Pulmonary artery endothelial cell (primary cell): ENCODE data around the gene METTL1. TPM values are rescaled to one million over a fixed set of nuclear protein-coding genes. Genes with fewer than 3 reads are reported as not detected.
"Not testable (repeated sequence)": the region's sequence is repeated elsewhere in the genome, so short reads cannot be mapped to it uniquely, and the experiment has no call there.

Experiments
- DNase-seq: peaks from one replicate; pipeline ENCODE4 v3.0.0-alpha.2; 2011; ENCODE audit warnings: low read depth, low spot score
- total RNA-seq: library from RNA; depleted of rRNA; stranded (reverse); fragments of >200 nt; gene quantifications from 2 replicates; pipeline ENCODE4 v1.2.3, GENCODE V29; 2014

METTL1 gene
- total RNA-seq, 1 donor from 2014 or later: 5.0 TPM

DNA sequence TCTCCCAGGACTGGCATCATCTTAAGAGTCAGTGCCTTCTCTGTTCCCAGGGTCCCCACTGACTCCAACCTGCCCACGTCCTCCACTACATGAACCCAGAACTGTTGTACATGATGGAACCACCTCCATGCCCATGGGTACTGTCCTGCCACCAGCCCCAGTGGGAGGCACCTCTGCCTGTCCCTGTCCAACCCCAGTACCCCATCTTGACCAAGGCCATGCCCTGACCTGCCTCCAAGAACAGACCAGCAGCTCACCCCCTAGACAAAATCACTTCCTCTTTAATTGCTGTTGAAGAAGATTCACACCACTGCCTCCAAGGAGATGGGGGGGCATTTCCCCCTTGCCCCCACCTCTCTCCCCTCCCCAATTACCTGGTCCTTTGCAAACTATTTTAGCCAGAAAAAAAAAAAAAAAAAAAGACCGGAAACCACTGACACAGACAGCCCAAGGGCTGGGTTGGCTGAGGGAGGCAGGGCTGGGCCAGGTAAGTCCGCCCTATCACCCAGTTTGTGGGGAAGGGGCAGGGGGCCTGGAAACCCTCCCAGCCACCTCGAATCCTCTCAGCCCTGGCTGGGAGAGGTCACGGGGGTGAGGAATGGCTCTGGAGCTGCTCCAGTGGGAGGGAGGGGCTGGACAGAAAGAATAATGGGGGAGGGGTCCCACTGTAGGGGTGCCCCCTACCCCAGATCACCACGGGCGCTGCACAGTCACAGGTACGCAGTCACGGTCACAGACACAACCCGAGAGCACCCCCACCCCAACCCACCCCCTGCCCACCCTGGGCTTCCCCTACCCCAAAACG, 46.8 kb downstream of the METTL1 start:
- no peak for DNase-seq

DNA sequence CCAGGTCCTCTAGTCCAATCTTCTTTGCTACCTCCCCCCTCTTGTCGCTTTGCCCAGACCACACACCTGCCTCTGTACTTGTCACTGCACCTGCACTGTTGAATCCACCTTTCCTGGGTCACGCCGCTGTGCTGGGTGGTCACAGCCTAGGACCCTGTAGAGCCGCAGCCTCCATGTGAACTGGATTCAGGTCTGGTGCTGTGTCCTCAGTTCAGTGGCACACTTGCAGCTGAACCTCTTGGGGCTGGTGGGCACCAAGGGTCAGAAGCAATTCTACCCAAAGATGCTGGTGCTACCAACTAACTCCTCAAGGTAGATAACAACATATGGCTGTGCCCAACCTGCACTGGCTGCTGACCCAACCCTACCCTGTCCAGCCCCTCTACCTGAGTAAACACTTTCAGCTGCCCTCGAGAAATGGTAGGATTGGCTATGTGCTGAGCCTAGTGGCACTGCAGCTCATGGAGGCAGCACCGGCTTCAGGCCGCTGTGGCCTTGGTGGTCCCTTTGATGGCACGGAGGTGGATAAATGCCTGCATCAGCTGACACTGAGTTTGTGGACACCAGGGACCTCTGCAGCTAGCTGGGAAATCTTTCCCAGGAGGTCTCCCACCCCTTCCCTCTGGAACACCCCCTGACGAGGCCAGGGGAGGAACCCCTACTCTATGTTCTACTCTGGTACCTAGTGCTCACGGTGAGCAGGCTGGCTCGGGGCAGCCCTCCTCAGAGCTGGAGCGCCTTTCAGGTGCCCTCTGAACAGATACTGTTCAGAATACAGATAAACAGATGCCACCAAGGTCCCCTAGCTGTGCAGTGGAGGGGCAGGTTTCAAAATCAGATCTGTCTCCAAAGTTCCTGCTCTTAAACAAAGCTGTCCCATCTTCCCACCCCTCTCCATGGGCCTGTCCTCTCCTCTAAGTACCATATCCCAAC, 47.6 kb downstream of the METTL1 start:
- DNase-seq: no peak

DNA sequence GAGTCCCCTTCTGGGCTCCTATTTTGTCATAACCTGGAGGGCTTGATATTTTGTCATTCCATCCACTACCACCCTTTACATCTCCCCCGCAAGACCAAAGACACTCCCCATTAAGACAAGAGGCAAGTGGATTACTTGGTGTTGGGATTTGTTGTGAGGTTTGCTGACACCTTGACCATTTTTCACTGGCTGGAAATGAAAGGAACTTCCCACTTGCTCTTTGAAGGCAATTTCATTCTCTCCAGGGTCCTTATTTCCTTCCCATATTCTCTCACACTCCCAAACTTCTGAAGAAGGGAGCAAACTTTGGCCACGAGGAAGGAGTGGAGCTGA, 48.3 kb downstream of the METTL1 start:
- no peak for DNase-seq

DNA sequence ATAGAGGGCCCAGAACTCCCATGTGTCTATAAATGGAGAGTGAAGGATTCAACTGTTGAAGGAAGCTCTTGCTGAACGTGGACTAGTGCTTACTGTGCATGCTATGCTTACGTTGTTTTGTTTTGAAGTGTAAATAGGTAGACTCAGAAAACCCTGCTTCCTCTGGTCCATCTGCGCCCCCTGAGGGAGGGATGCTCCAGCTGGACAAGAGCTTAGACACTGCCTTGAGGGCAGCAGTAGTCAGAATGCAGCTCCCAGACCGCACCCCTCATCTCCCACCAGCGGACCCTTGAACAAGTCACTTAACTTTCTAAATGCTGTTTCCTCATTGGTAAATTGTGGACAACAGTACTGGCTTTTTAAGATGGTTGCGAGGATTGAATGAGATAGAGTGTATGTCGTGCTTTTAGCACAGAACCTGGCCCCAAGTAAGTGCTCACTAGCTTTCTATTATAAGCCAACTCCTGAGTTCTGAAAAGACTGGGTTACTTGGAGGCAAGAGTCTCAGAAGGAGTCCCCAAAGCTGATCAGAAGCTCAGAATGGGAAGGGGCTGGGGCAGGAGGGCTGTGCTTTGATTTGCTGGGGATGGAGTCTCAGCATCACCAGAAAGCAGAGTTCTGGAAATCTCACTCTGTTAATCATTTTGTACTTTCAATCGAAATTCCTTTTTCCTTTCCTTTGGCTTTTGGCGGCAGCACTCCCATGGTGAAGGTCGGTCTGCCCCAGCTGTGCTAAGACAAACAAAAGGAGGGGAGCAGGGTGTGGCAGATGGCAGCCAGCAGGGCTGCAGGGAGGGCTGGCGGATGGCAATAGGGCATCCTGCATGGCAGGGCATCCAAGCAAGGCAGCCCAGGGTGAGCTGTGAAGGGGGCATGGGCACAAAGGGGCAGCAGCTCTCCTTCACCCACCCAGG, 48.9 kb downstream of the METTL1 start:
- no peak for DNase-seq

DNA sequence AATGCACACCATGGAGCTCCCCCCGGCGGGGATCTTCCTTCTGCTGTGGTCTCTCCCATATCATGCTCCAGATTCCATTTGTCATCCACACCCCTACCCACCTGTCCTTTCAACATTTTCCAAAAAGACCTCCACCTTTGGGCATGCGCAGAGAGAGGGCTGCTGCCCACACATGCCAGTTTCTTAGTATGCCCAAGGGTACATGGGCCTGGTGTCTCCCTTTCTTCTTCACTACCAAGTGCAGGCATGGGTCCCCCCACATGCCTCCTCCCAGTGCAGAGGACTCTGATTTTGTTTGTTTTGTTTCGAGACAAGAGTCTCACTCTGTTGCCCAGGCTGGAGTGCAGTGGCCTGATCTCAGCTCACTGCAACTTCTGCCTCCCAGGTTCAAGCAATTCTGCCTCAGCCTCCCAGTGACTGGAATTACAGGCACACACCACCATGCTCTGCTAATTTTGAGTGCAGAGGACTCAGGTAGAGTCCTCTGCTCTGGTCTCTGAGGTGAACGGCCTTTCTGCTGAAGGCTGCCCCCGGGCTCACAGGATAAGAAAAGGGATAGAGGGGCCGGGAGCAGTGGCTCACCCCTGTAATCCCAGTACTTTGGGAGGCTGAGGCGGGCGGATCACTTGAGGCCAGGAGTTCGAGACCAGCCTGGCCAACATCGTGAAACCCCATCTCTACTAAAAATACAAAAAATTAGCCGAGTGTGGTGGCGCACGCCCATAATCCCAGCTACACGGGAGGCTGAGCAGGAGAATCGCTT, 49.9 kb downstream of the METTL1 start:
- not testable (repeated sequence) for DNase-seq

DNA sequence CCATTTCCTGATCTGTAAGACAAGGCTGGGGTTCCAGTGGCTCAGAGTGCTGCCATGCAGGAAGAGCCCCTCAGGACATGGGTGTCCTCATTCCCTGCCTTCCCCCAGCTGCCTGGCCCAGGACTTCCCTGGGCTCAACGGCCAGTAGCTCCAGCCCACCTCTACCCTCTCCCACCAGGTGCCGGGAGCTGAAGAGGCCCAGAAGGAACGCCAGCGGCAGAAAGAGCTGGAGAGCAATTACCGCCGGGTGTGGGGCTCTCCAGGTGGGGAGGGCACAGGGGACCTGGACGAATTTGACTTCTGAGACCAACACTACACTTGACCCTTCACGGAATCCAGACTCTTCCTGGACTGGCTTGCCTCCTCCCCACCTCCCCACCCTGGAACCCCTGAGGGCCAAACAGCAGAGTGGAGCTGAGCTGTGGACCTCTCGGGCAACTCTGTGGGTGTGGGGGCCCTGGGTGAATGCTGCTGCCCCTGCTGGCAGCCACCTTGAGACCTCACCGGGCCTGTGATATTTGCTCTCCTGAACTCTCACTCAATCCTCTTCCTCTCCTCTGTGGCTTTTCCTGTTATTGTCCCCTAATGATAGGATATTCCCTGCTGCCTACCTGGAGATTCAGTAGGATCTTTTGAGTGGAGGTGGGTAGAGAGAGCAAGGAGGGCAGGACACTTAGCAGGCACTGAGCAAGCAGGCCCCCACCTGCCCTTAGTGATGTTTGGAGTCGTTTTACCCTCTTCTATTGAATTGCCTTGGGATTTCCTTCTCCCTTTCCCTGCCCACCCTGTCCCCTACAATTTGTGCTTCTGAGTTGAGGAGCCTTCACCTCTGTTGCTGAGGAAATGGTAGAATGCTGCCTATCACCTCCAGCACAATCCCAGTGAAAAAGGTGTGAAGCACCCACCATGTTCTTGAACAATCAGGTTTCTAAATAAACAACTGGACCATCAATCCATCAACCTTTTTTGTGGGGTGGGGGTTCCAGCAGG, 51.0 kb downstream of the METTL1 start:
- no peak for DNase-seq

DNA sequence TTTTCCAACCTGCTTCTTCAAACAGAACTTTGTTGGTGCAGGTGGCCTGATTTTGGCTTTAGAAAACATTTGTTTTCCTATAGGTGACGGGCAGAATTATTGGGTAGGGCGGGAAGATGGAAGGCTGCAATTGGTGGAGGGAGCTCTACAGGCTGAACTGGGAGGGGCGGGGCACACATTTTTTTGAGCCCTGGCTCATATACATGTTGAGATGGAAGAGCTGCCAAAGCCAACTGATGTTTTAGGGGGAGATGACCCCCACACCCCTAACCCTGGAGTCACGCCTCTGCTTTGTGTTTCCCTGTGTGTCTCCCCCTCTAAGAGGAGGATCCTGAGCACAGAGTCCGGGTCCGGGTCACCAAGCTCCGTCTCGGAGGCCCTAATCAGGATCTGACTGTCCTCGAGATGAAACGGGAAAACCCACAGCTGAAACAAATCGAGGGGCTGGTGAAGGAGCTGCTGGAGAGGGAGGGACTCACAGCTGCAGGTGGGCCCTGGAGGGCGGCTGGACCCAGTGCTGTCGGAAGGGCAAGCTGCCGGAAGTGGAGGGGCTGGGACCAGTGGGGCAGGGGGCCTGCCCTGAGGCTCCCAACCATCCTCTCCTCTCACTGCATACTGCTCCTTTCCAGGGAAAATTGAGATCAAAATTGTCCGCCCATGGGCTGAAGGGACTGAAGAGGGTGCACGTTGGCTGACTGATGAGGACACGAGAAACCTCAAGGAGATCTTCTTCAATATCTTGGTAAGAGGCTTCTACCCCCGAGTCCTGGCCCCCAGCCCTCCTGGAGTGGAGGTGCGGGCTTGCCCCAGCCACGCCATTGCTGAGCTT, 51.9 kb downstream of the METTL1 start:
- DNase-seq: no peak

DNA sequence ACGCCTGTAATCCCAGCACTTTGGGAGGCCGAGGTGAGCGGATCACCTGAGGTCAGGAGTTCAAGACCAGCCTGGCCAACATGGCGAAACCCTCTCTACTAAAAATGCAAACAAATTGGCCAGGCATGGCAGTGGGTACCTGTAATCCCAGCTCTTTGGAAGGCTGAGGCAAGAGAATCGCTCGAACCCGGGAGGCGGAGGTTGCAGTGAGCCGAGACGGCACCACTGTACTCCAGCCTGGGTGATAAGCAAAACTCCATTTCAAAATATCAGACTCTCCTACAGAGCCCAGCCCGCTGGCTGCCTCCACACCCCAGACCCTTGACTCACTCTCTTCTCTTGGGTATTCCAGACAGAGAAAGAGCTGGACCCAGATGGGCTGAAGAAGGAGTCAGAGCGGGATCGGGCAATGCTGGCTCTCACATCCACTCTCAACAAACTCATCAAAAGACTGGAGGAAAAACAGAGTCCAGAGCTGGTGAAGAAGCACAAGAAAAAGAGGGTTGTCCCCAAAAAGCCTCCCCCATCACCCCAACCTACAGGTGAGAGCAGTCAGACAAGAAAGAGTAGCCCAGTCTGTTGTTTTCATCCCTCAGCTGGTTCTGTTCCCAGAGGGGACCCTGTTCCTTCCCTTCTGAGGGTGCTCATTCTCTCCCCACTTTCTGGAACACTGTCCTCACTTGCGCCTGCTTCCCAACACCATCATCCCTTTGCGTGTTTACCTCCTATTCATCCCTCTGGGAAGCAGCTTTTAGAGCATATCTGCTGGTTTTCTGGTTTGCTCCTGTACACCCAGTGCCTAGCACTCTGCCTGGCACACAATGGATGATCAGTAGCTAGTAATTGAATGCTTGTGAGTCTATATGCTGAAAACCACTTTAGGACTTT, 53.0 kb downstream of the METTL1 start:
- no peak for DNase-seq

Other genes starting within 250 kb of the METTL1 start
- 5.3 and 8.3 TPM in 2 replicates for gene MBD6, start 249.3 kb downstream of the METTL1 start, total RNA-seq
- 81.0 and 90.1 TPM in 2 replicates for gene DCTN2, start 224.9 kb downstream of the METTL1 start, total RNA-seq
- under 0.01 and 0.14 TPM in 2 replicates for gene KIF5A, start 222.1 kb downstream of the METTL1 start, total RNA-seq
- 10.4 and 11.8 TPM in 2 replicates for gene PIP4K2C, start 180.9 kb downstream of the METTL1 start, total RNA-seq
- gene DTX3, start 167.3 kb downstream of the METTL1 start, total RNA-seq: 4.8 and 11.4 TPM in 2 replicates
- gene ARHGEF25, start 160.7 kb downstream of the METTL1 start, total RNA-seq: 5.3 and 5.7 TPM in 2 replicates
- 0.07 and 0.35 TPM in 2 replicates for gene B4GALNT1, start 138.9 kb downstream of the METTL1 start, total RNA-seq
- gene OS9, start 78.0 kb downstream of the METTL1 start, total RNA-seq: 194 and 222 TPM in 2 replicates
- gene AGAP2, start 33.4 kb downstream of the METTL1 start, total RNA-seq: 0.07 and 0.11 TPM in 2 replicates
- gene TSPAN31, start 27.1 kb downstream of the METTL1 start, total RNA-seq: 37.7 and 48.0 TPM in 2 replicates
- 139 and 181 TPM in 2 replicates for gene CDK4, start 19.8 kb downstream of the METTL1 start, total RNA-seq
- 3.9 and 5.3 TPM in 2 replicates for gene MARCHF9, start 17.0 kb downstream of the METTL1 start, total RNA-seq
- gene CYP27B1, start 5.0 kb downstream of the METTL1 start, total RNA-seq: 0.35 and 0.66 TPM in 2 replicates
- gene EEF1AKMT3, start 509 bp upstream of the METTL1 start, total RNA-seq: 5.4 and 6.3 TPM in 2 replicates
- 26.0 and 31.7 TPM in 2 replicates for gene TSFM, start 10.7 kb upstream of the METTL1 start, total RNA-seq
- gene AVIL, start 46.6 kb upstream of the METTL1 start, total RNA-seq: 0.46 and 1.8 TPM in 2 replicates
- gene CTDSP2, start 74.6 kb upstream of the METTL1 start, total RNA-seq: 53.2 and 86.3 TPM in 2 replicates
- gene ATP23, start 169.5 kb upstream of the METTL1 start, total RNA-seq: 8.4 and 10.6 TPM in 2 replicates